Measurements from ENCODE around the gene MAFG. TPM values are rescaled to one million over a fixed set of nuclear protein-coding genes. Genes with fewer than 3 reads are reported as not detected.

Gene MAFG
- total and polyA plus RNA-seq, 2 of the 13 experiments (the other 11 are each of a cell fraction or from before 2014, with no cell fraction given): 14.5 to 20.0 TPM

DNA sequence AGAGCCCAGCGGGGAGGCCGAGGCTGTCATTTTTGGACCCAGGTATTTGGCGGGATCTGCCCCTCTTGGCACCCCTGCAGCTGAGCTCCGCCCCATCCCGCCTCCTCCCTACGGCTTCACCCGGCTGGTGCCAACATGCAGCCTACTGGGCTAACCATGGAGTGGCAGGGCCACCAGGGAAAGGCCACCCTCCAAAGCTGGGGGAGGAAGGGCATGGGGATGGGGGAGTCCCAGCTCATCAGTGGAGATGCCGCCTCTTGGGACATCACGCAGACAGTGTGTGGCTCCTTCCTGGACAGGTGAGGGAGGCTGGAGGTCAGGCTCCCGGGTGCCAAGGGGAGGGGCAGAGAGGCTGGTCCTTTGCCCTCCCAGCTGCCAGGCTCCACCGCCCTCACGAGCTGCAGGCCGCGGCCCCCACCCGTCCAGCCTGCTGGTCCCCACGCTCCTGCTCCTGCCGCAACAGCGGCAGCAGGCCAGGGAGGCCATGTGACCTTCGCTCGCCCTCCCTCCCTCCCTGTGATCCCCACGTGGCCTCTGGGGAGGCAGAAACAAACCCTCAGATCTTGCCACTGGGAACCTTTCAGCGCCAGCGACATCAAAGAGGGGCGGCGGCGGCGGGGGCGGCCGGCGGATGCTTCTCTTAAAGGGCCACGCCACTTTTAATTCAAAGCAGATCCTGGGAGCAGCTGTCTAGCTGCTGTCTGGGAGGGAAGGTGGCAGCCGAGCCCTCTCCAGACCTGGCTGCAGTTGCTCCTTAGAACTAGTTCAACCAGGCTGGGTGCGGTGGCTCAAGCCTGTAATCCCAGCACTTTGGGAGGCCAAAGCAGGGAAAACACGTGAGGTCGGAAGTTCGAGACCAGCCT is 40.2 kb upstream of the MAFG start (continued):
- TF ChIP-seq, protein P1, sequence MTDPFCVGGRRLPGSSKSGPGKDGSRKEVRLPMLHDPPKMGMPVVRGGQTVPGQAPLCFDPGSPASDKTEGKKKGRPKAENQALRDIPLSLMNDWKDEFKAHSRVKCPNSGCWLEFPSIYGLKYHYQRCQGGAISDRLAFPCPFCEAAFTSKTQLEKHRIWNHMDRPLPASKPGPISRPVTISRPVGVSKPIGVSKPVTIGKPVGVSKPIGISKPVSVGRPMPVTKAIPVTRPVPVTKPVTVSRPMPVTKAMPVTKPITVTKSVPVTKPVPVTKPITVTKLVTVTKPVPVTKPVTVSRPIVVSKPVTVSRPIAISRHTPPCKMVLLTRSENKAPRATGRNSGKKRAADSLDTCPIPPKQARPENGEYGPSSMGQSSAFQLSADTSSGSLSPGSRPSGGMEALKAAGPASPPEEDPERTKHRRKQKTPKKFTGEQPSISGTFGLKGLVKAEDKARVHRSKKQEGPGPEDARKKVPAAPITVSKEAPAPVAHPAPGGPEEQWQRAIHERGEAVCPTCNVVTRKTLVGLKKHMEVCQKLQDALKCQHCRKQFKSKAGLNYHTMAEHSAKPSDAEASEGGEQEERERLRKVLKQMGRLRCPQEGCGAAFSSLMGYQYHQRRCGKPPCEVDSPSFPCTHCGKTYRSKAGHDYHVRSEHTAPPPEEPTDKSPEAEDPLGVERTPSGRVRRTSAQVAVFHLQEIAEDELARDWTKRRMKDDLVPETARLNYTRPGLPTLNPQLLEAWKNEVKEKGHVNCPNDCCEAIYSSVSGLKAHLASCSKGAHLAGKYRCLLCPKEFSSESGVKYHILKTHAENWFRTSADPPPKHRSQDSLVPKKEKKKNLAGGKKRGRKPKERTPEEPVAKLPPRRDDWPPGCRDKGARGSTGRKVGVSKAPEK (CRISPR knock-in tag; IDR thresholded peaks at IDR 0.05; ENCODE audit: borderline replicate concordance): no peak
- no peak for TF ChIP-seq GZF1 (CRISPR knock-in tag; IDR thresholded peaks at IDR 0.05)
- peak; percentile 94 for TF ChIP-seq GATAD2A (CRISPR knock-in tag; IDR thresholded peaks at IDR 0.05)
- TF ChIP-seq ASH2L (IDR thresholded peaks at IDR 0.05; ENCODE audit: insufficient read length, low read depth, low read length): peak; percentile 69
- no peak for TF ChIP-seq TCF12 (IDR thresholded peaks at IDR 0.05)
- peak; percentile 92; the same call in 1 of the 2 replicates for TF ChIP-seq TCF12 (CRISPR knock-in tag; IDR thresholded peaks at IDR 0.05)
- TF ChIP-seq MBD4 (IDR thresholded peaks at IDR 0.05; ENCODE audit: borderline replicate concordance, low read length): no peak
- peak; percentile 76; the same call in 1 of the 2 replicates for TF ChIP-seq EED (CRISPR knock-in tag; IDR thresholded peaks at IDR 0.05)
- no peak for TF ChIP-seq PREB (CRISPR knock-in tag; IDR thresholded peaks at IDR 0.05)
- peak; percentile 94 for TF ChIP-seq THRA (CRISPR knock-in tag; IDR thresholded peaks at IDR 0.05; ENCODE audit: borderline replicate concordance)
- TF ChIP-seq ARID2 (CRISPR knock-in tag; IDR thresholded peaks at IDR 0.05; ENCODE audit: borderline replicate concordance): no peak
- TF ChIP-seq RBAK (CRISPR knock-in tag; IDR thresholded peaks at IDR 0.05): peak; percentile 28; the same call in 1 of the 2 replicates
- TF ChIP-seq, protein P2, sequence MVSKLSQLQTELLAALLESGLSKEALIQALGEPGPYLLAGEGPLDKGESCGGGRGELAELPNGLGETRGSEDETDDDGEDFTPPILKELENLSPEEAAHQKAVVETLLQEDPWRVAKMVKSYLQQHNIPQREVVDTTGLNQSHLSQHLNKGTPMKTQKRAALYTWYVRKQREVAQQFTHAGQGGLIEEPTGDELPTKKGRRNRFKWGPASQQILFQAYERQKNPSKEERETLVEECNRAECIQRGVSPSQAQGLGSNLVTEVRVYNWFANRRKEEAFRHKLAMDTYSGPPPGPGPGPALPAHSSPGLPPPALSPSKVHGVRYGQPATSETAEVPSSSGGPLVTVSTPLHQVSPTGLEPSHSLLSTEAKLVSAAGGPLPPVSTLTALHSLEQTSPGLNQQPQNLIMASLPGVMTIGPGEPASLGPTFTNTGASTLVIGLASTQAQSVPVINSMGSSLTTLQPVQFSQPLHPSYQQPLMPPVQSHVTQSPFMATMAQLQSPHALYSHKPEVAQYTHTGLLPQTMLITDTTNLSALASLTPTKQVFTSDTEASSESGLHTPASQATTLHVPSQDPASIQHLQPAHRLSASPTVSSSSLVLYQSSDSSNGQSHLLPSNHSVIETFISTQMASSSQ (IDR thresholded peaks at IDR 0.05; ENCODE audit: low read depth): peak; percentile 61
- TF ChIP-seq, protein P2 (CRISPR knock-in tag; IDR thresholded peaks at IDR 0.05; ENCODE audit: borderline replicate concordance): peak; percentile 89
- TF ChIP-seq KDM6A (CRISPR knock-in tag; IDR thresholded peaks at IDR 0.05; ENCODE audit: low read depth): peak; percentile 68; the same call in 1 of the 2 replicates
- peak; percentile 83 for TF ChIP-seq RBM39 (IDR thresholded peaks at IDR 0.05; ENCODE audit: low read depth, low read length, poor library complexity, severe bottlenecking)
- TF ChIP-seq ZNF652 (CRISPR knock-in tag; IDR thresholded peaks at IDR 0.05; ENCODE audit: borderline replicate concordance, low read depth): peak; percentile 71; the same call in 1 of the 2 replicates
- TF ChIP-seq KAT8 (CRISPR knock-in tag; IDR thresholded peaks at IDR 0.05): peak; percentile 87

All from HepG2 (cell line).